IPS-NIHi7 (cell line): ENCODE measurements around the gene IQGAP3.
"Not testable (repeated sequence)": the region's sequence is repeated elsewhere in the genome, so short reads cannot be mapped to it uniquely, and the experiment has no call there.

Source experiments
- DNase-seq: peaks from one replicate; pipeline ENCODE4 v3.0.0; 2012; ENCODE audit warnings: mixed read lengths; ENCODE audit errors: extremely low spot score

Gene IQGAP3

GRCh38 chr1:156571919-156572662 lies at the start of gene IQGAP3:
Gene IQGAP3 (minus strand): TSS chr1:156572565. CDS start chr1:156572529, 36 bp downstream.
- peak; percentile 96 for DNase-seq

- no peak for DNase-seq
Measured at GRCh38 chr1:156619582-156619955, 47.2 kb upstream of the IQGAP3 start.

- peak; percentile 71 for DNase-seq
Measured at GRCh38 chr1:156618853-156619581, 46.7 kb upstream of the IQGAP3 start, which contains the start of gene HAPLN2. Gene HAPLN2 (plus strand): TSS chr1:156619415. CDS start chr1:156623491, 4,076 bp downstream.

- no peak for DNase-seq
Measured at GRCh38 chr1:156616463-156616862, 44.1 kb upstream of the IQGAP3 start.

- DNase-seq, result no peak
Measured at GRCh38 chr1:156615946-156616345, 43.6 kb upstream of the IQGAP3 start.

- no peak for DNase-seq
Measured at GRCh38 chr1:156612666-156613065, 40.3 kb upstream of the IQGAP3 start.

- DNase-seq, result not testable (repeated sequence)
Measured at GRCh38 chr1:156610072-156610471, 37.7 kb upstream of the IQGAP3 start.

- DNase-seq, result peak; percentile 48
Measured at GRCh38 chr1:156608981-156609380, 36.6 kb upstream of the IQGAP3 start.

GRCh38 chr1:156608036-156608674 lies 35.8 kb upstream of the IQGAP3 start:
- peak; percentile 72 for DNase-seq

GRCh38 chr1:156607344-156607743 lies 35.0 kb upstream of the IQGAP3 start:
- DNase-seq, result not testable (repeated sequence)

- no peak for DNase-seq
Measured at GRCh38 chr1:156602557-156602993, 30.2 kb upstream of the IQGAP3 start.

- no peak for DNase-seq
Measured at GRCh38 chr1:156601892-156602291, 29.5 kb upstream of the IQGAP3 start.

GRCh38 chr1:156601122-156601830 lies 28.9 kb upstream of the IQGAP3 start, which contains the start of gene GPATCH4:
Gene GPATCH4 (minus strand): TSS chr1:156601479.
- peak; percentile 82 for DNase-seq

GRCh38 chr1:156600733-156601121 lies 28.4 kb upstream of the IQGAP3 start:
- DNase-seq, result no peak

- no peak for DNase-seq
Measured at GRCh38 chr1:156599811-156600210, 27.4 kb upstream of the IQGAP3 start.

- no peak for DNase-seq
Measured at GRCh38 chr1:156598731-156599432, 26.5 kb upstream of the IQGAP3 start.

- no peak for DNase-seq
Measured at GRCh38 chr1:156598125-156598524, 25.8 kb upstream of the IQGAP3 start.

GRCh38 chr1:156596426-156596825 lies 24.1 kb upstream of the IQGAP3 start:
- no peak for DNase-seq

- DNase-seq, result no peak
Measured at GRCh38 chr1:156595016-156595415, 22.7 kb upstream of the IQGAP3 start.

GRCh38 chr1:156594190-156594589 lies 21.8 kb upstream of the IQGAP3 start:
- no peak for DNase-seq

- DNase-seq, result no peak
Measured at GRCh38 chr1:156593661-156593989, 21.3 kb upstream of the IQGAP3 start.
